ENCODE data around the gene NSMCE3.

Gene NSMCE3

DNA sequence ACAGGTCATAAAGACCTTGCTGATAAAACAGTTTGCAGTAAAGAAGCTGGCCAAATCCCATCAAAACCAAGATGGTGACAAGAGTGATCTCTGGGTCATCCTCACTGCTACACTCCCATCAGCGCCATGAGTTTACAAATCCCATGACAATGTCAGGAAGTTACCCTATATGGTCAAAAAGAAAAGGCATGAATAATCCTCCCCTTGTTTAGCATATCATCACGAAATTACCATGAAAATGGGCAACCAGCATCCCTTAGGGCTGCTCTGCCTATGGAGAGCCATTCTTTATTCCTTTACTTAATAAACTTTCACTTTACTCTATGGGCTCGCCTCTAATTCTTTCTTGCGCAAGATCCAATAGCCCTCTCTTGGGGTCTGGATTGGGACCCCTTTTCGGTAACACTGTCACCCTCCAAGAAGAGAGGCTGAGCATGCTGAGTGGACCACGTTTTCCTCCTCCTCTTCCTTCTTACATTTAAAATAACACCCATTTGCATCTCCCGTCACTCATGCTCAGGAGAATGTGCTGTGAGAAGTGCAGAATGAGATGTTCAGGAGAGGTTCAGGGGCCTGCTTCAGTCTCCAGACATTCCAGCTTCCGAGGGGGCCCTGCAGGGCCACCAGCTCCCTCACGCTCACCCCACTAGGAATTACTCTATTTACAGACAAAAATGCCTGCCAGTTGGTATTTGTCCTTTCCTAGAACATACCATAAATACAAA, 47.3 kb downstream of the NSMCE3 start:
- no peak for DNase-seq (ENCODE audit: low spot score)

- DNase-seq (ENCODE audit: low spot score): no peak
Observed at GRCh38 chr15:29220852-29221251, 48.8 kb downstream of the NSMCE3 start.

GRCh38 chr15:29216955-29217354, 52.7 kb downstream of the NSMCE3 start:
- DNase-seq (ENCODE audit: low spot score): no peak
